Measurements from ENCODE around the gene RAP1A.
"Not testable (repeated sequence)": the region's sequence is repeated elsewhere in the genome, so short reads cannot be mapped to it uniquely, and the experiment has no call there.

Gene RAP1A

GRCh38 chr1:111672331-111672730, 52.7 kb downstream of the RAP1A start:
- no peak for DNase-seq

- no peak for DNase-seq
Observed at GRCh38 chr1:111677604-111678003, 58.0 kb downstream of the RAP1A start.

DNA sequence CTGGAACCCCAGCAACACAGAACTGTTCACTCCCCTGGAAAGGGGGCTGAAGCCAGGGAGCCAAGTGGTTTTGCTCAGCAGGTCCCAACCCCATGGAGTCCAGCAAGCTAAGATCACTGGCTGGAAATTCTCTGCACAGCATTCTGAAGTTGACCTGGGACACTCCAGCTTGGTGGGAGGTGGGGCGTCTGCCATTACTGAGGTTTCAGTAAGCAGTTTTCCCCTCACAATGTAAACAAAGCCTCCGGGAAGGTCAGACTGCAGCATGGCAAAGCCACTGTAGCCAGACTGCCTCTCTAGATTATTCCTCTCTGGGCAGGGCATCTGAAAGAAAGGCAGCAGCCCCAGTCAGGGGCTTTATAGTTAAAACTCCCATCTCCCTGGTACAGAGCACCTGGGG, 60.0 kb downstream of the RAP1A start:
- no peak for DNase-seq

DNA sequence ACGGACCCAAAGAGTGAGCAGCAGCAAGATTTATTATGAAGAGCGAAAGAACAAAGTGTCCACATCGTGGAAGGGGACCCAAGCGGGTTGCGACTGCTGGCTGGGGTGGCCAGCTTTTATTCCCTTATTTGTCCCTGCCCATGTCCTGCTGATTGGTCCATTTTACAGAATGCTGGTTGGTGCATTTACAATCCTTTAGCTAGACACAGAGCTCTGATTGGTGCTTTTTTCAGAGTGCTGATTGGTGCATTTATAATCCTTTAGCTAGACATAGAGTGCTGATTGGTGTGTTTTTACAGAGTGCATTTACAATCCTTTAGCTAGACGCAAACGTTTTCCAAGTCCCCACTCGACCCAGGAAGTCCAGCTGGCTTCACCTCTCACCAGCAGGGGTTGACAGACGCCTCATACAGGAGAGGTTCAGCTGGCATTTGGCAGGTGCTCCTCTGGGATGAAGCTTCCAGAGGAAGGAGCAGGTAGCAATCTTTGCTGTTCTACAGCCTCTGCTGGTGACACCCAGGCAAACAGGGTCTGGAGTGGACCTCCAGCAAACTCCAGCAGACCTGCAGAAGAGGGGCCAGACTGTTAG, 60.7 kb downstream of the RAP1A start:
- DNase-seq = not testable (repeated sequence)

DNA sequence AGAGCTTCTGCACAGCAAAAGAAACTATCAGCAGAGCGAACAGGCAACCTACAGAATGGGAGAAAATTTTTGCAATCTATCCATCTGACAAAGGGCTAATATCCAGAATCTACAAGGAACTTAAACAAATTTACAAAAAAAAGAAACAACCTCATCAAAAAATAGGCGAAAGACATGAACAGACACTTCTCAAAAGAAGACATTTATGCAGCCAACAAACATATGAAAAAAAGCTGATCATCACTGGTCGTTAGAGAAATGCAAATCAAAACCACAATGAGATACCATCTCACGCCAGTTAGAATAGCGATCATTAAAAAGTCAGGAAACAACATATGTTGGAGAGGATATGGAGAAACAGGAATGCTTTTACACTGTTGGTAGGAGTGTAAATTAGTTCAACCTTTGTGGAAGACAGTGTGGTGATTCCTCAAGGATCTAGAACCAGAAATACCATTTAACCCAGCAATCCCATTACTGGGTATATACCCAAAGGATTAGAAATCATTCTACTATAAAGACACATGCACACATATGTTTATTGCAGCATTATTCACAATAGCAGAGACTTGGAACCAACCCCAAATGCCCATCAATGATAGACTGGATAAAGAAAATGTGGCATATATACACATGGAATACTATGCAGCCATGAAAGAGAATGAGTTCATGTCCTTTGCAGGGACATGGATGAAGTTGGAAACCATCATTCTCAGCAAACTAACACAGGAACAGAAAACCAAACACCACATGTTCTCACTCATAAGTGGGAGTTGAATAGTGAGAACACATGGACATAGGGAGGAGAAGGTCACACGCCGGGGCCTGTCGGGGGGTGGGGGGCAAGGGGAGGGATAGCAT, 65.9 kb downstream of the RAP1A start:
- not testable (repeated sequence) for DNase-seq

DNA sequence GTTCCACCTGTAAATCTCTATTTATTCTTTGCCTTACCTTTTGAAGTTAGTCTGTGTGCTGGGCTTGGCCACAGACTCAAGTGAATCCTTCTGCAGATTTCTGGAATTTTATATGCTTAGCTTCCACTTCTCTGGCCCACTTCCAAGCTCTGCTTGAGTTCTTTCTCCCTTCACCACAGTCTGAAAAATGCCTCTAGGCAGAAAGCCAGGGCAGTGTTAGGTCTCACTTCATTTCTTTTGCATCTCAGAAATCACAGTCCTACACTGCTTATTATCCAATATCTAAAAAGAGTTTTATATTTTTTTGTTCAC, 70.7 kb downstream of the RAP1A start:
- peak in 1 of 2 experiments; percentile 8 for DNase-seq

DNA sequence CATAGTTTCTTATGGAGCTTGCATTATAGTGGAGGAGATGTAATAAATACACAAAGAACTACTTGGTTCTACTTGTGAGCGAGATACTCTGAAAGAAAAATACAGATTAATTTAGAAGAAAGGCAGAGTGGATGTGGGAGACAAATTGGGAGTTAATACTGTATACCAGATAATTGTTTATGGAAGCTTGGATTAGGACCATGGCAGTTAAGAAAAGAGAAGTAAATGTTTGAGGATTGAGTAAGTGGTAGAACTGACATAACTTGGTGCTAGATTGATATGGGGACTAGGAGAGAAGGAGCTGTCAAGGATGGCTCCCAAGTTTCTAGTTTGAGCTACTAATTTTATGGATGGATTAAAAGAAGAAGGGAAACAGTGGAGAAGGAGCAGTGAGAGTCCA, 72.3 kb downstream of the RAP1A start:
- no peak for DNase-seq

- DNase-seq = no peak
Observed at GRCh38 chr1:111695801-111696200, 76.2 kb downstream of the RAP1A start.

GRCh38 chr1:111696330-111696729, 76.7 kb downstream of the RAP1A start:
- no peak for DNase-seq

DNA sequence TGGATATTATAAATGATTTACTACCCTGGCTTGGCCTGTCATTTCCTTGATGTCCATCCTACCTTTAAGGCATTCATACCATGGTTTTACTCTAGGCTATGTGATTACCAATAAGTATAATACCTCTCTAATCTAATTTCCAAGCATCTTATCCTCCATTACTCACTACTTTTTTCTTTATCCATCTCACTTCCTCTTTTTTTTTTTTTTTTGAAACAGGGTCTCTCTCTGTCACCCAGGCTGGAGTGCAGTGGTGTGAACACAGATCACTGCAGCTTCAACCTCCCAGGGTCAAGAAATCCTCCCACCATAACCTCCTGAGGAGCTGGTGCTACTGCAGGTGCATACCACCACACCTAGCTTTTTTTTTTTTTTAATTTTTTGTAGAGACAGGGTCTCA, 79.7 kb downstream of the RAP1A start:
- DNase-seq = no peak

DNA sequence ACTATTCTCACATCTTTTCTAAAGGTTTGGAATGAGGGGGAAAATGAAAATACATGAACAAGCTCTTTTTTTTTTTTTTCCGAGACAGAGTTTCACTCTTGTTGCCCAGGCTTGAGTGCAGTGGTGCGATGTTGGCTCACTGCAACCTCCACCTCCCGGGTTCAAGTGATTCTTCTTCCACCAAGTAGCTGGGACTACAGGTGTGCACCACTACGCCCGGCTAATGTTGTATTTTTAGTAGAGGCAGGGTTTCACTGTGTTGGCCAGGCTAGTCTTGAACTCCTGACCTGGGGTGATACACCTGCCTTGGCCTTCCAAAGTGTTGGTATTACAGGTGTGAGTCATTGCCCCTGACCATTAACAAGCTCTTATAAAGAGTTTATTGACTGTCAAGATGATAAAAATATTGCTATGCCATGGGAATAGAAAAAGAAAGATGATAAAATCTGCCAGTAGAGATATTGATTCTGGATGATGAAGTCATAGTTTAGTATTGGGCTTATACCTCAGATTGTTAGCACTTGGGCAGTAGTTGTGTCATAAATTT, 83.0 kb downstream of the RAP1A start:
- no peak for DNase-seq

DNA sequence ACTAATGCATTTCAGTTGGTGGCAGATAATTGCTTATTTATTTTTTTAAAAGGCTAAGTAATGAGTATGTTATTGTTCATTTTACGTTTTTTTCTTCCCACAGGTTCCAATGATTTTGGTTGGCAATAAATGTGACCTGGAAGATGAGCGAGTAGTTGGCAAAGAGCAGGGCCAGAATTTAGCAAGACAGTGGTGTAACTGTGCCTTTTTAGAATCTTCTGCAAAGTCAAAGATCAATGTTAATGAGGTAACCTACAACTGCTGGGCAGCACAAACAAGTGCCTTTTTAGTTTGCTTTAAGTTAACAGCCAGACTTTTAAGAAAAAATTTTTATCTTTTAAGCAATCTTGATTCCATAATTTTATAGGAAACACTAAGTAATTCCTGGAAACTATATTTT, 84.7 kb downstream of the RAP1A start:
- DNase-seq = no peak

GRCh38 chr1:111704776-111705175, 85.2 kb downstream of the RAP1A start:
- DNase-seq = no peak

GRCh38 chr1:111705841-111706240, 86.3 kb downstream of the RAP1A start:
- no peak for DNase-seq

- no peak for DNase-seq
Observed at GRCh38 chr1:111706921-111707320, 87.3 kb downstream of the RAP1A start.

DNA sequence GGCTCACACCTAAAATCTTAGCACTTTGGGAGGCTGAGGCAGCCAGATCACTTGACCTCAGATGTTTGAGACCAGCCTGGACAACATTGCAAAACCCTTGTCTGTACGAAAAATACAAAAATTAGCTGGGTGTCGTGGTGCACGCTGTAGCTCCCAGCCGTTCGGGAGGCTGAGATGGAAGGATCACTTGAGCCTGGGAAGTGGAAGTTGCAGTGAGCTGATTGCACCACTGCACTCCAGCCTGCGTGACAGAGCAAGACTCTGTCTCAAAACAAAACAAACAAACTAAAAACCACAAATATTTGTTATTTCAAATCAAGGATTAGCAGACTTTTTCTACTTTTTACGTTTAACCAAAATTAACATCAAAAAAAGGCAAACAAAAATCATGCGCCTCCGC, 88.3 kb downstream of the RAP1A start:
- DNase-seq = no peak

DNA sequence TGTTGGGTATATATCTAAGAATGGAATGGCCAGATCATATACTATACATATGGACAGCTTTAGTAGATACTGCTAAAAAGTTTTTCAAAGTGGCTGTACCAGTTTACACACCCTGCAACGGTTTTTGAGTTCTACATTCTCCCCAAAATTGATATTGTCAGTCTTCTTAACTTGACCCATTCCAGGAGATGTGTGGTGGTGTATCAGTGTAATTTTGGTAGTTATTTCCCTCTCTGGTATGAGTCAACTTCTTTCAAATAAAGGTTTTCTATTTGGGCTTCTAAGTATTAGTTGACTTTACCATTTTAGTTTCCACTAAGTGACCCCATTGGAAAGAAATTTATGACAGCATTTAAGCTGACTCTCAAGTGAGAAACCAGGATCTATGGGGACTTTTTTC, 90.4 kb downstream of the RAP1A start:
- no peak for DNase-seq

DNA sequence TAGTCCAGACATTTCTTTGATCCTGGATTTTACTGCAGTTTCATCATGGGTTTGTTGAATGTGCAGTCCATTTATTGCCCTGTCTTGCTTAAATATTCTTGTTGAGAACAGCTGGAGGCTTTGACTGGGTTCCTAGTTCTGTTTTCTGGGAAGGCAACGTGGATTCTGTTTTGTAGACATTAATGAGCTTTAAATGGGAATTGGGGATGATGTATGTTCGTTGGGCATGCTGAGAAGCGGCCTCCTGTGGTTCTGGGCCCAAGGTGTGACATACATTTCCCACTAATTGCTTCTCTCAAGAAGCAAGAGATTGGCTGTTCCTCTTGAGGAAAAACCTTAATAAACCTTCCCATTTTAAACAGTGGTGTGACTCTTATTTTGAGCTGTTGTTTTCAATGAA, 96.7 kb downstream of the RAP1A start:
- DNase-seq = no peak

DNA sequence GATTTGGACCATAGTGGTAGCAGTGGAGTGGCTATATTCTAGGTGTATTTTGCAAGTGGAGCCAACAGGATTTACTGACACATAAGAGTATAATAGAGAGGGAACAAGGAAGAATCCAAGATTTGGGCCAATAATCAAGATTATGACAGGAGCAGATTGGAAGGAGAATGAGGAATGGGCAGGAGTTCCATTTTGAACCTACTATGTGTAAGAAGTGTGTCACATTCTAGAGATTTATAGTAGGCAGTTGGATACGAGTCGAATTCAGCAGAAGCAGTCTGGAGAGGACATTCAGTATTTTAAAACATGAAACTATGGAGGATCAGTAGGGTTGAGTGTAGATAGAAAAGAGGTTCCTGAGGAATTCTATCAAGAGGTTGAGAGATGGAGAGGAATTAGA, 97.9 kb downstream of the RAP1A start:
- no peak for DNase-seq

GRCh38 chr1:111719135-111719534, 99.5 kb downstream of the RAP1A start:
- no peak for DNase-seq

DNA sequence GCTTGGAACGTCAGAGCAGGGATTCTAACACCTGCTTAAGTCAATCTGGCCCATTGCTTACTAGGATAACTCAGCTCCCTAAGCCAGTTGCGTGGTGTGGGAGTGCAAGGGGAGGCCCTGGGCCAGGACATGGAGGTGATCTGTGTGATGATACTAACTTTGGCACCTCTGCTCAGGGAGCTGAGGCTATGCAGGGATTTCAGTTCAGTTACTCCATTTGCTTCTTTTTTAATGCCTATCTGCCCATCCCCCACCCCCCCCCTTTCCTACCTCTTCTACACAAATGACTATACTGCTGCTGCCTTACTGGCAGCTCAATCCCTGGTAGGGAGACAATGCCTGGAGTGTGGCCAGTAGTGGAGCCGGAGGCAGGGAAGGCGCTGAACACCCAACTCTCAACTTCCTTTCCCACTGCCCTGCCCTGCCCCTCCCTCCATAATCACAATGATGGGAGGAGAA, 100.1 kb downstream of the RAP1A start:
- DNase-seq = no peak

- no peak for DNase-seq
Observed at GRCh38 chr1:111720274-111720976, 100.8 kb downstream of the RAP1A start.

GRCh38 chr1:111720977-111721786, 101.6 kb downstream of the RAP1A start:
- no peak for DNase-seq

Measured in SW 1271 (cell line).